ENCODE measurements around the gene ZNF688.
"Not testable (repeated sequence)": the region's sequence is repeated elsewhere in the genome, so short reads cannot be mapped to it uniquely, and the experiment has no call there.

Gene ZNF688

DNA sequence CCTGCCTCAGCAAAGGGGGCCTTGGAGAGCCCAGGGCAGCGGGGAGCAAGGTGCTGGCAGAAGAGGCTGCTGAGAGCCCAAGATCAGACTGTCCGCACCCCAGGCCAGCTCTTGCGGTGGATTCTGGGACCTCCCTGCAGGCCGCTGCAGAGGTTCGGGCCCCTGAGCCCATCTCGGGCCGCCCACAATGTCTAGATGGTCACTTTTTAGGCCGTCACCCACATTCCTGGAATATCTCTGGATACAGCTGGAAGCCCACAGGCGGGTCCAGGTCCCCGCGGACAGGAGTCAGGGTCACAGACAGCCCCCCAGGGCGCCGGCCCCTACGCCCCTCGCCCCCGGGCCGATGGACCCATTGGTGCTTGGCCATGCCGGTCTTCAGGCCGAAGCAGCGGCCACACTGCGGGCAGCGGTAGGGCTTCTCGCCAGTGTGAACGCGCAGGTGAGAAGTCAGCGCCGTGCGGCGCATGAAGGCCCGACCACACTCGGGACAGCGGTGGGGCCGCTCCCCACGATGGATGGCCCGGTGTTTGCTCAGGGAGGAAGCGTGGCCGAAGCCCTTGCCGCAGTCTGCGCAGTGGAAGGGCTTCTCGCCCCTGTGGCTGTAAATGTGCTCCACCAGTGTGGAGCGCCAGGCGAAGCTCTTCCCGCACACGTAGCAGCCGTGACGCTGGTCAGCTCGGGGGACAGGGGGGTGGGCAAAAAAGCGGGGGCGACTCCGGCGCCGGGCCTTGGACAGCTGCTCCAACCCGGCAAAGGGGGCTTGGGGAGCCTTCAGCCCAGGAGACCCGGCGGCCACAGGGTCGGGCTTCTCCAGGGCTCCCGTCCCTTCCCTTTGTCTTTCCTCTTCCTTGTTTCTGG lies 39.0 kb downstream of the ZNF688 start:
- DNase-seq = no peak

DNA sequence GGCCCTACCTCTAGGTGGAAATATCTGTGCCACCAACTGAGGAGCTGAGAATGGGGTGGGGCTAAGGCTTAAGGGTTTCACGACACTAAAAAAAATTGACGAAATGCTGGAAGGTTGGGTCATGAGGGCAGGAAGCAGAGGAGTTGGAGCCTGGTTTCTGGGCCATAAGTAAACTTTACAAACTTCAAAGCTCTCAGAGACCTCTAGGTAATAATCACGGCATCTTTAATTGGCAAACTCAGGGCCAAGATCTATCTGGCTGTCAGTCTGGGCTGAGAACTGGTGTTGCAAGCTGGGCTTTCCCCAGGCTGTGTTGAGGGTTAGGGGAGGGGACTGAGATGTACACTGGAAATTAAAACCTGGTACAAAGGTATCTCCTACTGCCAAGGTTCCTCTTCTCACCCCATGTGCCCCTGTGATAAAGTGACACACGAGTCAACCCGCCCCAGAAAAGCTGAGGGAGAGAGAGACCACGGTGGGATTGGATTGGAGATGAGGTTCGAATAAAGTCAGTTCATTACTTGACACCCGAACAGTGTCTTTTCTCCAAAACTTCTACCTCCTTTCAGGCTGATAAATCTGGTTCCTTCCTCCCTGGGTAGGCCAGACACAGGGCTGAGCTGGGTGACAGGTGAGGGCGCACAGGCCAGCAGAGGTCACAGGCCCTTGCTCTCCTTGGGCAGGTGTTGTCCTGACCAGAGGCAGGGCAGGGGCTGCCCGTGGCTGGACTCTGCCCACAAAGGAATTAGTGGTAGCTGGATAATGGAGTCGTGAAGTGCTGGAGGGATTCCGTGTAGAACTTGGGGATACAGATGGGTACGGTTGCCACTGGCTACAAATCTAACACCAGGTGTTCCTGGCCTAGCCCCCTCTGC lies 41.1 kb downstream of the ZNF688 start:
- no peak for DNase-seq

DNA sequence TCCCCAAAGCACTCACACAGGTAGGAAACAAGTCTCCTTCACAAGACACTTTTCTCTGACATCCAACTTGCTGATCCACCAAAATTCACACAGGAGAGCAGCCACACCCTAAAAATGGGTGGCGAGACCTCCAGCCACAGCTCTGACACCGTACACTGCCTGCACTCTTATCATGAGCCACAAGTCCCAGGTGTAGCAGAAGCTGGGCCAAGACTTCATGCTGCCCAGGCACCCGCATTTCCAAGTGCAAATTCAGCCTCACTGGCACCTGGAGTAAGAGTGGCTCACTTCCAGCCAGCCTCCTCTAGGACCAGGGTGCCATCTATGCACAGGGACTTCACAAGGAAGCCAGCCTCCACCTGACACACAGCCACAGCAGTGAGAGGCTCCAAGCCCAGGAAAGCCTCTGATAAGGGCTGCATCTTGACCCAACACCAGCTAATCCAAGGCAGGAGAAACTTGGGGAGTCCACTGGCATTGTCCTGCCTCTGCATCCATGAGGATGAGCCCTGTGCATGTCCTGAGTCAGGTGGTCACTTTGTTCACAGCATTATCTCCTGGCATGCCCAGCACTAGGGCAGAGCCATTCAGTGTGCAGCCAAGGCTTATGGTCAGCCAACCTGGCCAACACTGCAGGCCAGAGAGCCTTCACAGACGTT lies 42.6 kb downstream of the ZNF688 start:
- DNase-seq = no peak

DNA sequence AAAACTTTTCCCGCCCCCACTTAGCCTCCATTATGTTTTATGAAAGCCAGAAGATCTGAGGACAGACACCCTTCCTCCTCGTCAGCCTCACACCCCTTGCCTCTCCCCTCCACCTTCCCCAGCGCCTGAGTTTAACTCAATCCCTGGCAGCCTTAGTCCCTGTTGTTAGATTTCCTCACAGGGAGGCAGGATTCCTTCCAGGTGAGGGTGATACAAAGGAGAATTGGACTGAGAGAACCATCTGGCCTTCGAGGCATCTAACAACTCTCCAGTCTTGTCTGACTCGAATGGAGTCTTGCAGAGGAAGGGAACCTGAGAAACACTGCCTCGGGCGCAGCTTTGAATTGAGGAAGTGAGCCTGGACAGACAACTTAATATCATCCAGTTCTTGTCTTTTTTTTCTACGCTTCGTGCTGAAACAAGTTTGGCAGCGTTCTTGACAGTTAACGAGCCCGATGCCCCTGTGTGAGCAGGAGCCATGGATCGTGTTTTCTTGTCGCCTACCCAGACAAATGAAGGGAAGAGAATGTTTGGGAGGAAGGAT lies 43.8 kb downstream of the ZNF688 start:
- DNase-seq = no peak

DNA sequence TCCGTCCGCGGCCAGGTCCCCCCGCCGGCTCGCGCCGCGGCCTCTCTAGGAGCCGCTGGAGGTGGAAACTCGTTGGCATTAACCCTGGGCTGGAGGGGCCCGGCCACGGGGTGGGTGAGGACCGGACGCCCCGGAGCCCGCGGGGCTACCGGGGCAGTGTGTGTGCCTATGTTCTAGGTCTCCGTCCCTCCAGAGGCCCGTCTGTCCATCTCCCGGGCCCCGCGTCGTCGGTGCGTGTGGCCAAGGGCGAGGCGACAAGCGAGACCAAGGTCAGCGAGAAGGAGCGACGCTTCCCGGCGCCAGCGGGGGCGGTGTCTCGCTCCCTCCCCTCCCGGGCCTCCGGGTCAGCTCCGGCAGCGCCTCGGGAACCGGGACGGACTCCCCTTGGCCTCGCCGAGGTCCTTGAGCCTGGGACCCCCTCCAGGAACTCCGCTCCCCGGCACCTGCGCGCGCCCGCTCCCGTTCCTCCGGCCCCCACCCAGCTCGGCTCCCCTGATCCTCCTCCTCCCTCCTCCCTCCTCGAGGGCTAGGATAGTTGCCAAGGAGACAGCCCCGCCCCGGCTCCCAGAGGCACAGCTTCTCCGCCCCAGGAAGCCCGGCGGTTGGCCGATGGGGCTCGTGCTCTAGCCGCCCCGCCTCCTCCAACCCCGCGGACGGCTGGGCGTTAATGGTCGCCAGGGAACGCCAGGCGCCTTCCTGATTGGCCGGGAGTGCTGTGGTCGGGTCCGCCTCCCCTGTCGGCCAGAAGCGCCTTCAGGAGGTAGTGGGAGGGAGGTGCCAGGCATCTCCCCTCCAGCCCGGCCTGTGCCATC lies 44.5 kb downstream of the ZNF688 start:
- peak; percentile 98 for DNase-seq

DNA sequence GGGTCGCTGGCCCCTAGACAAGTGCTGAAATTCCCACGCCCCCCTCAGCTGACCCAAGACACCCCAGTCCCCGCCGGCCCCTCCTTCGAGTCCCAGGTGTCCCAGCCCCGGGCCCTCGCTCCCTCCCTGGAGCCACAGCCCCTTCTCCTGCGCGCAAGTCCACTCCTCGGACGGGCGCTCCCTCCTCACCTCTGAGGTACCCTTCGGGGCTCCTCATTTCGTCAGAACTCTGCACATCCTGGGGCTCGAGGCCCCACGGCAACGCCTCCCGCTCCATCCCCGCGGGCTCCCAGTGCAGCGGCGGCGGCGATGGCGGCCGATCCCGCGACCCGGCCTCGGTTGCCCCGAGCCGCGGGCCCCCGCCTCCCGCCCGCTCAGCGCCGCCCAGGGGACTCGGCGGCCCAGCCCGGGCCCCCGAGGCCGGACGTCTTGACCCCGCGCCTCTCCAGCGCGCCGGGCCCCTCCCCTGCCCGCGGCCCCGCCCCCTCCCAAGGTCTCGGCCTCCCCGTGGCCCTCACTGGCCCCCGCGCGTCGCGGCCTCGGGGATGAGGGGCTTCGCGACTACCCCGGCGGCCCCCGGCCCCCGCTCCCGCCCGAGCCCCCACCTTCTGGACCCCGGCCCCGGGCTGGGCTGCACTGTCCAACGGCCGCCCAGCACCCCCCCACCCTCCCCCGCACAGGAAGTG lies 45.2 kb downstream of the ZNF688 start, which contains the start of gene ZNF768:
TSS of gene ZNF768 (minus strand) at position 430 of the 686 bp plus-strand sequence. CDS start at position 277, 153 bp downstream.
- no peak for DNase-seq

DNA sequence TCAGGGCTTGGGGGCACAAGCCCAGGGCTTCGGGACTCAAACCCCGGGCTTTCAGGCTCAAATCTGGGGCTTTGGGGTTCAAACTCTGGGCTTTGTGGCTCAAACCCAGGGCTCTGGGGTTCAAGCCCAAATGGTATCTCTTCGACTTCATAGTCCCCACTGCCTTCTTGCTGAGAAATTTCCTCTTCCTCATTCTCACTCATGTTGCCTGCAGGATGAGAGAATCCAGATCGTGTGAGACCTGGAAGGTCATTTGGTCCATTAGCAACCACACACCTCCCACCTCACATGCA lies 45.7 kb downstream of the ZNF688 start:
- DNase-seq = no peak

DNA sequence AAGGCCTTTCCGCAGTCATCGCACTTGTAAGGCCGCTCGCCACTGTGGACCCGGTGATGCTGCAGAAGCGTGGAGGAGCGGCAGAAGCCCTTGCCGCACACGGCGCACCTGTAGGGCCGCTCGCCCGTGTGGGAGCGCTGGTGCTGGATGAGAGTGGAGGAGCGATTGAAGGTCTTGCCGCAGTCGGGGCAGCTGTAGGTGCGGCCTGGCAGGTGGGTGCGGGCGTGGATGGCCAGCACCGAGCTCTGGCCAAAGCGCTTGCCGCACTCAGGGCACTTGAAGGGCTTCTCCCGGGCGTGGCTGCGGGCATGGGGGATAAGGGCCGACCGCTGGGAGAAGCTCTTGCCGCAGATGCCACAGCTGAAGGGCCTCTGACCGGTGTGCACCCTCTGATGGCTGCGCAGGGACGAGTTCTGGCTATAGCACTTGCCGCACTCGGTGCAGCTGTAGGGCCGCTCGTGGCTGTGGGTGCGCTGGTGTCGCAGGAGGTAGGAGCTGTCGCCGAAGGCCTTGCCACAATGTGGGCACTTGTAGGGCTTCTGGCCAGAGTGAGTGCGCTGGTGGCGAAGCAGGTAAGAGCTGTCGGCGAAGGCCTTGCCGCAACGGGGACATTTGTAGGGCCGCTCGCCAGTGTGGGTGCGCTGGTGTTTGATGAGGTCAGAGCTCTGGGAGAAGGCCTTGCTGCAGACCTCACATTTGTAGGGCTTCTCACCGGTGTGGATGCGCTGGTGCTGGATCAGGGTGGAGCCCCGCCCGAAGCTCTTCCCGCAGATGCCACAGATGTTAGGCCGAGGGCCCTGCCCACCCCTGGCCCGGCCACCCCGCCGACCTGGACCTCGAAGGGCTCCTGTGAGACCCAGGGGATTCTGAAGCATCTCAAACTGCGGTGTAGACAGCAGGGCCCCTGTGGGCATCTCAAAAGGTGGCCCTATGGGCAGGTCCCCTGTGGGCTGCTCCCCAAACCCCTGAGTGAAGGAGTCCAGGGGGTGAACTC lies 46.6 kb downstream of the ZNF688 start:
- DNase-seq = no peak

DNA sequence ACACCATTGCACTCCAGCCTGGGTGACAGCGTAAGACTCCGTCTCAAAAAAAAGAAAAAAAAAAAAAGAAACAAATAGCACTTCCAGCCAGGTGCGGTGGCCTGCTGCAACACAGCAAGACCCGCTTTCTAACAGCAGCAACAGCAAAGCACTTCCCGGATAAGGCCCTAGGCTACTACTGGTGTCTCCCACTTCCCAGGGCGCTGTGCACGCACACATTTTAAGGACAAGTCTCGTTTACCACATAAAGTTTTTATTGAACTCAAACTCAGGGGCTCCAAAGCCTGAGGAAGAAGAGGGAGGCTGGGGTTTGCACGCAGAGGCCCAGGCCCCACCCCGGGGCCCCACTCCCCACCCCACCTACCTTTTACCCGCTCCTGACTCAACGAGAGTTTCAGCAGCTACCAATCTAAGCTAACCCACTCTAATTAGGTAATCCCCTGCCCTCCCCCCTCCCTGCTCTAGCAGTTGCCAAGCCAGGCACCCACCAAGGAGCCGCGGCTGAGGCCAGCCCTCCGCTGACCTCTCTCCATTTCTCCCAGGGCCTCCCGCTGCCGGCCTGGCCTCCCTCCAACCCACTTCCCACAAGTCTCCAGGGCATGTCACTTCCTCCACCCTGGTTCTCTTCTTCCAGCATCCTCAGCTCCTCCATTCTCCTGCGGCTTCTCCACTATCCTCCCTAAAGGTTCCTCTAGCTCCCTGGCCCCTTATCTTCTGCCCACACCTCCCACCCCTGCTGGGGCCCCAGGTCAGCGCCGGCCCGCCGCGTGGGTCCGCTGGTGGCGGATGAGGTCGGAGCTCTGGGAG lies 47.5 kb downstream of the ZNF688 start:
- no peak for DNase-seq

DNA sequence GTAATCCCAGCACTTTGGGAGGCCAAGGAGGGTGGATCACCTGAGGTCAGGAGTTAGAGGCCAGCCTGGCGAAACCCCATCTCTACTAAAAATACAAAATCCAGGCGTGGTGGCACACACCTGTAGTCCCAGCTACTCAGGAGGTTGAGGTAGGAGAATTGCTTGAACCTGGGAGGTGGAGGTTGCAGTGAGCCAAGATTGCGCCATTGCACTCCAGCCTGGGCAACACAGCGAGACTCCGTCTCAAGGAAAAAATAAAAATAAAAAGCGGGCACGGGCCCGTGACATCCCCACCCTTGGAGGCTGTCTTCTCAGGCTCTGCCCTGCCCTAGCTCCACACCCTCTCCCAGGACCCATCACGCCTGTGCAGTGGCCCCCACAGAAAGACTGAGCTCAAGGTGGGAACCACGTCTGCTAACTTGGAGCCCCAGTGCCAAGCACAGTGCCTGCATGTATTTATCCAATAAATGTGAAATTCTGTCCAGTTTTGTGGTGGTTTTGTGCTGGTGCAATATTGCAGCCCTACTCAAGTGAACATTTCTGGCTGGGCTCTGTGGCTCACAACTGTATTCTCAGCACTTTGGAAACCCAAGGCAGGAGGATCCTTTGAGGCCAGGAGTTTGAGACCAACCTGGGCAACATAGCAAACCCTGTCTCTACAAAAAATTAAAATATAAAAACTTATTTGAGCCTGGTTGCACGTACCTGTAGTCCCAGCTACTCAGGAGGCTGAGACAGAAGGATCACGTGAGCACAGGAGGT lies 48.6 kb downstream of the ZNF688 start:
- DNase-seq = not testable (repeated sequence)

DNA sequence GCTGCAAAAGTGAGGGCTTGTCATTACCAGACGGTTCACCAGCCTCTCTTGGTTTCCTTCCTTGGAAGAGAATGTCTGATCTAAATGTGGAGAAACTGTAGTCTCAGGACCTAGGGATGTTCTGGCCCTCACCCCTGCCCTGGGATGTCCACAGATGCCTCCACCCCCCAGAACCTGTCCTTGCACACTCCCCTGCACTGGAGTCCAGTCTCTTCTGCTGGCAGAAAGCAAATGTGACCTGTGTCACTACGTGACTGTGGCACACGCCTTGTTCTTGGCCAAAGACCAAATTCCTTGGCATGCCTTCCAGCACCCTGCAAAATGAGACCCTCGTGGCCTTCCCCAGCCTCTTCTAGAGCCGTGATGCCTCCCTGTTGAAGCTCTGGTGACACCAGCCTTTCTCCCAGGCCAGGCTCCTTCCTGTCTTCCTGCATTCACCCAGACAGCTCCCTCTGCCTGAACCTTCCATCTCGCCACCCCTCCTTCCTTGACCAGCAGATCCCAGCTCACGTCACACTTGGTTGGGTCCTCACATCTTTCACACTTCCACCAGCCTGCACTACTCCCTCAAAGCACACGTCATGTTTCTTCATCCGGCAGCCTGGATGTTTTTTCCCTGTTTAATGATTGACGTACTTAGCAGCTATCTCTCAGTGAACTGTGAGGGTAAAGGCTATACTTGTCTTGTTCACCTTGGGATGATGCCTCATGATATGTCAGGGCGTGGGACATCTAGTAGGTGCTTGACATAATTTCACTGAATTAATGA lies 49.5 kb downstream of the ZNF688 start:
- no peak for DNase-seq

DNA sequence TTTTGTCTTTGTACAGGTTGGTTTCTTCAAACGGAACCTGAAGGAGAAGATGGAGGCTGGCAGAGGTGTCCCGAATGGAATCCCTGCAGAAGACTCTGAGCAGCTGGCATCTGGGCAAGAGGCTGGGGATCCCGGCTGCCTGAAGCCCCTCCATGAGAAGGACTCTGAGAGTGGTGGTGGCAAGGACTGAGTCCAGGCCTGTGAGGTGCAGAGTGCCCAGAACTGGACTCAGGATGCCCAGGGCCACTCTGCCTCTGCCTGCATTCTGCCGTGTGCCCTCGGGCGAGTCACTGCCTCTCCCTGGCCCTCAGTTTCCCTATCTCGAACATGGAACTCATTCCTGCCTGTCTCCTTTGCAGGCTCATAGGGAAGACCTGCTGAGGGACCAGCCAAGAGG lies 50.0 kb downstream of the ZNF688 start:
- DNase-seq = no peak
